ENCODE data around the gene NEK8. TPM values are rescaled to one million over a fixed set of nuclear protein-coding genes. Genes with fewer than 3 reads are reported as not detected.

NEK8 gene
- total RNA-seq, 1 experiment from 2014 or later: 13.8 TPM

- peaks cover 26% of the 10 kb centered on the region for H3K4me1 ChIP-seq (ENCODE audit: low read length)
- H4K20me1 ChIP-seq (ENCODE audit: insufficient read depth, low read depth, low read length): no peaks in the 10 kb centered on the region
- H3K4me3 ChIP-seq (ENCODE audit: low read length): no peak overlapping the region; the same call in 1 of the 2 replicates
- no peaks in the 10 kb centered on the region for H3K27me3 ChIP-seq (ENCODE audit: low read length)
- no peaks in the 10 kb centered on the region for H3K9me3 ChIP-seq (ENCODE audit: low read length)
- peak overlapping the region; percentile 92 for H3K9ac ChIP-seq (ENCODE audit: low read length)
- no peak overlapping the region for H3K27ac ChIP-seq (ENCODE audit: low read length)
- peak overlapping the region; percentile 54 for H2AFZ ChIP-seq (ENCODE audit: low read length)
- peak overlapping the region; percentile 97 for H3K4me2 ChIP-seq (ENCODE audit: low read depth, low read length, poor library complexity, severe bottlenecking)
- H3K79me2 ChIP-seq (ENCODE audit: low read length): no peaks in the 10 kb centered on the region
- no peak for DNase-seq
- no peaks in the 10 kb centered on the region for H3K36me3 ChIP-seq (ENCODE audit: insufficient read depth, low read length)
- H3K9me2 ChIP-seq (replicated peaks; ENCODE audit: insufficient read depth, low read length): no peaks in the 10 kb centered on the region
Measured at GRCh38 chr17:28712705-28713415, 15.7 kb upstream of the NEK8 start.

- Histone ChIP-seq H3K4me1 (ENCODE audit: low read length) (peaks cover 30% of the 10 kb centered on the region), H3K9ac (ENCODE audit: low read length) (no peak overlapping the region), H3K27ac (ENCODE audit: low read length) (no peak overlapping the region), H3K4me3 (ENCODE audit: low read length) (no peak overlapping the region), H3K36me3 (ENCODE audit: insufficient read depth, low read length) (no peaks in the 10 kb centered on the region), H4K20me1 (ENCODE audit: insufficient read depth, low read depth, low read length) (no peaks in the 10 kb centered on the region), H3K79me2 (ENCODE audit: low read length) (no peaks in the 10 kb centered on the region), H3K9me2 (replicated peaks; ENCODE audit: insufficient read depth, low read length) (no peaks in the 10 kb centered on the region), H3K27me3 (ENCODE audit: low read length) (no peaks in the 10 kb centered on the region), H2AFZ (ENCODE audit: low read length) (no peak overlapping the region), H3K9me3 (ENCODE audit: low read length) (no peaks in the 10 kb centered on the region), H3K4me2 (ENCODE audit: low read depth, low read length, poor library complexity, severe bottlenecking) (no peak overlapping the region)
- DNase-seq: no peak
Measured at GRCh38 chr17:28714281-28714680, 14.3 kb upstream of the NEK8 start.

GRCh38 chr17:28715217-28715616 lies 13.4 kb upstream of the NEK8 start:
- H3K9me3 ChIP-seq (ENCODE audit: low read length): no peaks in the 10 kb centered on the region
- H3K4me3 ChIP-seq (ENCODE audit: low read length): no peak overlapping the region
- no peak for DNase-seq
- H3K4me2 ChIP-seq (ENCODE audit: low read depth, low read length, poor library complexity, severe bottlenecking): no peak overlapping the region
- H3K4me1 ChIP-seq (ENCODE audit: low read length): peaks cover 26% of the 10 kb centered on the region
- H3K9me2 ChIP-seq (replicated peaks; ENCODE audit: insufficient read depth, low read length): no peaks in the 10 kb centered on the region
- H3K36me3 ChIP-seq (ENCODE audit: insufficient read depth, low read length): peaks cover 1% of the 10 kb centered on the region; the same call in 1 of the 2 replicates
- H3K79me2 ChIP-seq (ENCODE audit: low read length): peaks cover 4% of the 10 kb centered on the region
- H2AFZ ChIP-seq (ENCODE audit: low read length): no peak overlapping the region
- H3K27ac ChIP-seq (ENCODE audit: low read length): no peak overlapping the region
- no peak overlapping the region for H3K9ac ChIP-seq (ENCODE audit: low read length)
- no peaks in the 10 kb centered on the region for H3K27me3 ChIP-seq (ENCODE audit: low read length)
- no peaks in the 10 kb centered on the region; the same call in 1 of the 2 replicates for H4K20me1 ChIP-seq (ENCODE audit: insufficient read depth, low read depth, low read length)

- Histone ChIP-seq H3K79me2 (ENCODE audit: low read length) (peaks cover 21% of the 10 kb centered on the region), H3K4me2 (ENCODE audit: low read depth, low read length, poor library complexity, severe bottlenecking) (no peak overlapping the region), H3K27ac (ENCODE audit: low read length) (no peak overlapping the region), H2AFZ (ENCODE audit: low read length) (no peak overlapping the region), H3K4me3 (ENCODE audit: low read length) (no peak overlapping the region), H4K20me1 (ENCODE audit: insufficient read depth, low read depth, low read length) (peaks cover 13% of the 10 kb centered on the region; the same call in 1 of the 2 replicates), H3K9me3 (ENCODE audit: low read length) (no peaks in the 10 kb centered on the region), H3K36me3 (ENCODE audit: insufficient read depth, low read length) (peaks cover 16% of the 10 kb centered on the region), H3K27me3 (ENCODE audit: low read length) (no peaks in the 10 kb centered on the region), H3K4me1 (ENCODE audit: low read length) (peaks cover 22% of the 10 kb centered on the region), H3K9me2 (replicated peaks; ENCODE audit: insufficient read depth, low read length) (no peaks in the 10 kb centered on the region), H3K9ac (ENCODE audit: low read length) (no peak overlapping the region)
- no peak for DNase-seq
Measured at GRCh38 chr17:28716740-28717577, 11.6 kb upstream of the NEK8 start.

- Histone ChIP-seq H3K9me2 (replicated peaks; ENCODE audit: insufficient read depth, low read length) (no peaks in the 10 kb centered on the region), H3K36me3 (ENCODE audit: insufficient read depth, low read length) (peaks cover 24% of the 10 kb centered on the region), H3K4me3 (ENCODE audit: low read length) (no peak within 1 kb of the TSS), H3K27ac (ENCODE audit: low read length) (no peak within 1 kb of the TSS), H3K4me1 (ENCODE audit: low read length) (peaks cover 22% of the 10 kb centered on the region), H3K79me2 (ENCODE audit: low read length) (peaks cover 28% of the 10 kb centered on the region), H3K9ac (ENCODE audit: low read length) (no peak within 1 kb of the TSS), H3K27me3 (ENCODE audit: low read length) (no peaks in the 10 kb centered on the region), H3K4me2 (ENCODE audit: low read depth, low read length, poor library complexity, severe bottlenecking) (peak within 1 kb of the TSS; percentile 98), H2AFZ (ENCODE audit: low read length) (no peak within 1 kb of the TSS), H3K9me3 (ENCODE audit: low read length) (no peaks in the 10 kb centered on the region), H4K20me1 (ENCODE audit: insufficient read depth, low read depth, low read length) (peaks cover 19% of the 10 kb centered on the region; the same call in 1 of the 2 replicates)
- DNase-seq: no peak
Measured at GRCh38 chr17:28717578-28718332, 10.8 kb upstream of the NEK8 start, which contains the start of gene RAB34. TSS of gene RAB34 (minus strand) at chr17:28717868. CDS start at chr17:28717266, 602 bp downstream.

GRCh38 chr17:28718333-28719020 lies 10.1 kb upstream of the NEK8 start:
- no peaks in the 10 kb centered on the region for H3K27me3 ChIP-seq (ENCODE audit: low read length)
- no peak overlapping the region for H2AFZ ChIP-seq (ENCODE audit: low read length)
- no peak for DNase-seq
- H3K9me2 ChIP-seq (replicated peaks; ENCODE audit: insufficient read depth, low read length): no peaks in the 10 kb centered on the region
- H3K27ac ChIP-seq (ENCODE audit: low read length): no peak overlapping the region
- H3K9me3 ChIP-seq (ENCODE audit: low read length): no peaks in the 10 kb centered on the region
- peaks cover 27% of the 10 kb centered on the region; the same call in 1 of the 2 replicates for H4K20me1 ChIP-seq (ENCODE audit: insufficient read depth, low read depth, low read length)
- H3K79me2 ChIP-seq (ENCODE audit: low read length): peaks cover 28% of the 10 kb centered on the region
- no peak overlapping the region for H3K9ac ChIP-seq (ENCODE audit: low read length)
- peaks cover 31% of the 10 kb centered on the region for H3K36me3 ChIP-seq (ENCODE audit: insufficient read depth, low read length)
- H3K4me2 ChIP-seq (ENCODE audit: low read depth, low read length, poor library complexity, severe bottlenecking): peak overlapping the region; percentile 98
- peaks cover 29% of the 10 kb centered on the region for H3K4me1 ChIP-seq (ENCODE audit: low read length)
- no peak overlapping the region for H3K4me3 ChIP-seq (ENCODE audit: low read length)

- DNase-seq: no peak
- peak overlapping the region; percentile 92; the same call in 1 of the 2 replicates for H3K27ac ChIP-seq (ENCODE audit: low read length)
- peak overlapping the region; percentile 95 for H3K4me3 ChIP-seq (ENCODE audit: low read length)
- peaks cover 28% of the 10 kb centered on the region; the same call in 1 of the 2 replicates for H4K20me1 ChIP-seq (ENCODE audit: insufficient read depth, low read depth, low read length)
- peaks cover 28% of the 10 kb centered on the region for H3K79me2 ChIP-seq (ENCODE audit: low read length)
- peak overlapping the region; percentile 96 for H3K9ac ChIP-seq (ENCODE audit: low read length)
- H3K9me3 ChIP-seq (ENCODE audit: low read length): no peaks in the 10 kb centered on the region
- H3K27me3 ChIP-seq (ENCODE audit: low read length): no peaks in the 10 kb centered on the region
- no peaks in the 10 kb centered on the region for H3K9me2 ChIP-seq (replicated peaks; ENCODE audit: insufficient read depth, low read length)
- H3K36me3 ChIP-seq (ENCODE audit: insufficient read depth, low read length): peaks cover 33% of the 10 kb centered on the region
- peak overlapping the region; percentile 88; the same call in 1 of the 2 replicates for H2AFZ ChIP-seq (ENCODE audit: low read length)
- H3K4me2 ChIP-seq (ENCODE audit: low read depth, low read length, poor library complexity, severe bottlenecking): peak overlapping the region; percentile 98
- peaks cover 32% of the 10 kb centered on the region for H3K4me1 ChIP-seq (ENCODE audit: low read length)
Measured at GRCh38 chr17:28719021-28719433, 9.6 kb upstream of the NEK8 start.

All from Karpas-422 (cell line).